IPS-18a (cell line): ENCODE data around the gene TMPRSS4.

Experiments
- H3K27ac ChIP-seq: one replicate; pipeline ENCODE4 v1.5.1; 2013; ENCODE audit warnings: low read length
- H3K27me3 ChIP-seq: one replicate; pipeline ENCODE4 v1.6.1; 2013; ENCODE audit warnings: mild to moderate bottlenecking, low read length; ENCODE audit not compliant: control insufficient read depth, insufficient read depth
- H3K36me3 ChIP-seq: one replicate; pipeline ENCODE4 v1.6.1; 2013; ENCODE audit warnings: low read depth, low read length; ENCODE audit not compliant: control insufficient read depth
- H3K4me1 ChIP-seq: one replicate; pipeline ENCODE4 v1.6.1; 2013; ENCODE audit warnings: low read depth, low read length; ENCODE audit not compliant: control insufficient read depth
- H3K4me3 ChIP-seq: one replicate; pipeline ENCODE4 v1.5.1; 2013; ENCODE audit warnings: low read length
- H3K9ac ChIP-seq: one replicate; pipeline ENCODE4 v1.6.1; 2013; ENCODE audit warnings: mild to moderate bottlenecking, low read length, moderate library complexity
- H3K9me3 ChIP-seq: one replicate; pipeline ENCODE4 v1.6.1; 2013; ENCODE audit warnings: low read depth, low read length; ENCODE audit not compliant: control insufficient read depth

The TMPRSS4 gene

GRCh38 chr11:118133816-118134215, 56.9 kb downstream of the TMPRSS4 start:
- Histone ChIP-seq H3K36me3 (no peaks in the 10 kb centered on the region), H3K9ac (no peak overlapping the region), H3K27ac (no peak overlapping the region), H3K9me3 (no peaks in the 10 kb centered on the region), H3K4me3 (no peak overlapping the region), H3K4me1 (no peaks in the 10 kb centered on the region), H3K27me3 (no peaks in the 10 kb centered on the region)

- H3K36me3 ChIP-seq: no peaks in the 10 kb centered on the region
- no peaks in the 10 kb centered on the region for H3K9me3 ChIP-seq
- H3K4me3 ChIP-seq: no peak overlapping the region
- H3K9ac ChIP-seq: no peak overlapping the region
- no peaks in the 10 kb centered on the region for H3K4me1 ChIP-seq
- H3K27ac ChIP-seq: no peak overlapping the region
- H3K27me3 ChIP-seq: no peaks in the 10 kb centered on the region
Observed at GRCh38 chr11:118135051-118135795, 58.3 kb downstream of the TMPRSS4 start.

GRCh38 chr11:118135796-118136165, 58.9 kb downstream of the TMPRSS4 start:
- Histone ChIP-seq H3K4me1 (no peaks in the 10 kb centered on the region), H3K9me3 (no peaks in the 10 kb centered on the region), H3K27me3 (no peaks in the 10 kb centered on the region), H3K27ac (no peak overlapping the region), H3K9ac (no peak overlapping the region), H3K4me3 (no peak overlapping the region), H3K36me3 (no peaks in the 10 kb centered on the region)

GRCh38 chr11:118136341-118136740, 59.5 kb downstream of the TMPRSS4 start:
- H3K4me3 ChIP-seq: no peak overlapping the region
- no peak overlapping the region for H3K9ac ChIP-seq
- no peak overlapping the region for H3K27ac ChIP-seq
- H3K36me3 ChIP-seq: no peaks in the 10 kb centered on the region
- H3K9me3 ChIP-seq: no peaks in the 10 kb centered on the region
- no peaks in the 10 kb centered on the region for H3K4me1 ChIP-seq
- no peaks in the 10 kb centered on the region for H3K27me3 ChIP-seq

GRCh38 chr11:118136801-118137200, 59.9 kb downstream of the TMPRSS4 start:
- no peaks in the 10 kb centered on the region for H3K27me3 ChIP-seq
- H3K36me3 ChIP-seq: no peaks in the 10 kb centered on the region
- H3K4me3 ChIP-seq: no peak overlapping the region
- H3K9ac ChIP-seq: no peak overlapping the region
- H3K27ac ChIP-seq: no peak overlapping the region
- no peaks in the 10 kb centered on the region for H3K9me3 ChIP-seq
- H3K4me1 ChIP-seq: no peaks in the 10 kb centered on the region

GRCh38 chr11:118138839-118139420, 62.1 kb downstream of the TMPRSS4 start:
- no peaks in the 10 kb centered on the region for H3K36me3 ChIP-seq
- no peaks in the 10 kb centered on the region for H3K4me1 ChIP-seq
- peaks cover 4% of the 10 kb centered on the region for H3K27me3 ChIP-seq
- H3K27ac ChIP-seq: no peak overlapping the region
- no peaks in the 10 kb centered on the region for H3K9me3 ChIP-seq
- no peak overlapping the region for H3K4me3 ChIP-seq
- H3K9ac ChIP-seq: no peak overlapping the region

GRCh38 chr11:118139578-118139977, 62.7 kb downstream of the TMPRSS4 start:
- Histone ChIP-seq H3K9ac (no peak overlapping the region), H3K27me3 (peaks cover 10% of the 10 kb centered on the region), H3K9me3 (no peaks in the 10 kb centered on the region), H3K4me3 (no peak overlapping the region), H3K27ac (no peak overlapping the region), H3K36me3 (no peaks in the 10 kb centered on the region), H3K4me1 (no peaks in the 10 kb centered on the region)

GRCh38 chr11:118142081-118142480, 65.2 kb downstream of the TMPRSS4 start:
- Histone ChIP-seq H3K9me3 (no peaks in the 10 kb centered on the region), H3K4me1 (no peaks in the 10 kb centered on the region), H3K36me3 (no peaks in the 10 kb centered on the region), H3K4me3 (no peak overlapping the region), H3K27ac (no peak overlapping the region), H3K9ac (no peak overlapping the region), H3K27me3 (peaks cover 27% of the 10 kb centered on the region)

- no peaks in the 10 kb centered on the region for H3K36me3 ChIP-seq
- peaks cover 34% of the 10 kb centered on the region for H3K27me3 ChIP-seq
- no peak overlapping the region for H3K9ac ChIP-seq
- H3K4me3 ChIP-seq: no peak overlapping the region
- H3K9me3 ChIP-seq: no peaks in the 10 kb centered on the region
- no peak overlapping the region for H3K27ac ChIP-seq
- no peaks in the 10 kb centered on the region for H3K4me1 ChIP-seq
Observed at GRCh38 chr11:118142809-118143208, 65.9 kb downstream of the TMPRSS4 start.

- H3K4me3 ChIP-seq: no peak overlapping the region
- H3K27me3 ChIP-seq: peaks cover 43% of the 10 kb centered on the region
- no peak overlapping the region for H3K9ac ChIP-seq
- no peaks in the 10 kb centered on the region for H3K9me3 ChIP-seq
- H3K36me3 ChIP-seq: no peaks in the 10 kb centered on the region
- H3K4me1 ChIP-seq: no peaks in the 10 kb centered on the region
- no peak overlapping the region for H3K27ac ChIP-seq
Observed at GRCh38 chr11:118143661-118144185, 66.8 kb downstream of the TMPRSS4 start.

GRCh38 chr11:118144301-118145268, 67.7 kb downstream of the TMPRSS4 start:
- H3K9ac ChIP-seq: no peak overlapping the region
- peaks cover 47% of the 10 kb centered on the region for H3K27me3 ChIP-seq
- no peak overlapping the region for H3K27ac ChIP-seq
- peaks cover 6% of the 10 kb centered on the region for H3K4me1 ChIP-seq
- no peak overlapping the region for H3K4me3 ChIP-seq
- no peaks in the 10 kb centered on the region for H3K9me3 ChIP-seq
- H3K36me3 ChIP-seq: no peaks in the 10 kb centered on the region
